SK-N-SH (cell line): ENCODE measurements around the gene GSC2. TPM values are rescaled to one million over a fixed set of nuclear protein-coding genes. Genes with fewer than 3 reads are reported as not detected.

Experiments used
- CTCF ChIA-PET: fragments of 300-600, 350-600 bp; formaldehyde crosslinking; extraction: SDS; loops from one replicate; lab custom pipeline; 2021; lab: Yijun Ruan, JAX
- POLR2A ChIA-PET: fragments of 350-600 bp; sonication (Branson Sonifier 250); formaldehyde crosslinking; extraction: SDS; loops from one replicate; lab custom pipeline; 2020; ENCODE audit warnings: antibody characterized with exemption, inconsistent platforms; lab: Yijun Ruan, JAX
- DNase-seq: peaks from one replicate; pipeline ENCODE4 v3.0.0; 2012
- H2AFZ ChIP-seq: fragments of 200-600 bp; sonication (generic); 2 replicates; pipeline ENCODE4 v1.8.1; 2016; ENCODE audit warnings: antibody characterized with exemption, mild to moderate bottlenecking, low read depth
- H3F3A ChIP-seq: fragments of 200-600 bp; sonication (generic); replicated peaks from 2 replicates; pipeline ENCODE3; 2016; ENCODE audit warnings: antibody characterized with exemption, mild to moderate bottlenecking; ENCODE audit not compliant: insufficient read depth
- H3K27ac ChIP-seq, 2 experiments: fragments of 200-500 bp in 1 of 2; fragments of 200-600 bp in 1 of 2; sonication (Bioruptor generic) in 1 of 2; sonication (generic), shearing (Covaris generic) in 1 of 2; 2 replicates each; pipeline versions ENCODE4 v1.5.1 to v1.6.1; 2014 to 2016; ENCODE audit warnings: low read depth in 2 of 2, inconsistent platforms in 1 of 2, low read length in 1 of 2, mild to moderate bottlenecking in 1 of 2, mixed read lengths in 1 of 2
- H3K27me3 ChIP-seq: fragments of 200-600 bp; sonication (generic), shearing (Covaris generic); 2 replicates; pipeline ENCODE4 v1.6.1; 2016; ENCODE audit warnings: mixed run types; ENCODE audit not compliant: insufficient read depth
- H3K36me3 ChIP-seq, 2 experiments: fragments of 200-500 bp in 1 of 2; fragments of 200-600 bp in 1 of 2; sonication (Bioruptor generic) in 1 of 2; sonication (generic) in 1 of 2; replicated peaks in 1 of 2; 2 replicates each; pipeline versions ENCODE3 to v1.5.1; 2014 to 2016; ENCODE audit warnings: low read length in 1 of 2, mild to moderate bottlenecking in 1 of 2; ENCODE audit not compliant: insufficient read depth in 2 of 2, control insufficient read depth in 1 of 2
- H3K4me1 ChIP-seq, 2 experiments: fragments of 200-500 bp in 1 of 2; fragments of 200-600 bp in 1 of 2; sonication (Bioruptor generic) in 1 of 2; sonication (generic), shearing (Covaris generic) in 1 of 2; 2 replicates each; pipeline versions ENCODE4 v1.5.1 to v1.6.1; 2014 to 2016; ENCODE audit warnings: low read depth in 1 of 2, low read length in 1 of 2, mixed run types in 1 of 2; ENCODE audit not compliant: insufficient read depth in 2 of 2, control insufficient read depth in 1 of 2
- H3K4me2 ChIP-seq: fragments of 200-600 bp; sonication (generic), shearing (Covaris generic); 2 replicates; pipeline ENCODE4 v1.6.1; 2017; ENCODE audit warnings: mixed run types
- H3K4me3 ChIP-seq, 2 experiments: fragments of 200-500 bp in 1 of 2; fragments of 200-600 bp in 1 of 2; sonication (Bioruptor generic) in 1 of 2; sonication (generic), shearing (Covaris generic) in 1 of 2; 2 replicates each; pipeline versions ENCODE4 v1.5.1 to v1.8.1; 2014 to 2016; ENCODE audit warnings: low read depth in 2 of 2, inconsistent platforms in 1 of 2, low read length in 1 of 2, mild to moderate bottlenecking in 1 of 2, mixed read lengths in 1 of 2, moderate library complexity in 1 of 2
- H3K79me2 ChIP-seq: fragments of 200-600 bp; sonication (generic); 2 replicates; pipeline ENCODE4 v1.8.1; 2017; ENCODE audit warnings: mild to moderate bottlenecking; ENCODE audit not compliant: insufficient read depth
- H3K9ac ChIP-seq: fragments of 200-600 bp; sonication (generic); 2 replicates; pipeline ENCODE4 v1.6.1; 2017; ENCODE audit warnings: mixed run types
- H3K9me2 ChIP-seq: fragments of 200-600 bp; sonication (generic); 2 replicates; pipeline ENCODE4 v1.6.1; 2017; ENCODE audit warnings: mixed run types
- H3K9me3 ChIP-seq: fragments of 200-600 bp; sonication (generic); 2 replicates; pipeline ENCODE4 v1.6.1; 2017; ENCODE audit warnings: mixed run types, mild to moderate bottlenecking, moderate library complexity
- H4K20me1 ChIP-seq: fragments of 200-600 bp; sonication (generic); 2 replicates; pipeline ENCODE4 v1.6.1; 2017; ENCODE audit warnings: mild to moderate bottlenecking, mixed run types; ENCODE audit not compliant: insufficient read depth
- ELF1 ChIP-seq: IDR thresholded peaks from 2 replicates; pipeline ENCODE4 v1.4.0; 2012
- EP300 ChIP-seq, 2 experiments: IDR thresholded peaks; 2 replicates each; pipeline versions ENCODE4 v1.4.0 to v1.6.1; 2012; ENCODE audit warnings: borderline replicate concordance in 1 of 2, low read depth in 1 of 2, low read length in 1 of 2
- FOSL2 ChIP-seq: IDR thresholded peaks from 2 replicates; pipeline ENCODE4 v1.4.0; 2012; ENCODE audit warnings: low read depth, mild to moderate bottlenecking, moderate library complexity, borderline replicate concordance
- FOXJ3 ChIP-seq: sonication (generic); formaldehyde crosslinking; IDR thresholded peaks from 2 replicates; pipeline ENCODE4 v1.5.1; 2020; ENCODE audit warnings: mild to moderate bottlenecking, missing genetic modification reagents
- JUND ChIP-seq: IDR thresholded peaks from 2 replicates; pipeline ENCODE4 v1.4.0; 2012
- NRF1 ChIP-seq: IDR thresholded peaks from 2 replicates; pipeline ENCODE4 v1.6.1; 2012; ENCODE audit warnings: low read depth, mild to moderate bottlenecking, low read length
- RAD21 ChIP-seq: IDR thresholded peaks from 2 replicates; pipeline ENCODE4 v1.6.1; 2012; ENCODE audit warnings: mild to moderate bottlenecking, low read length
- RFX5 ChIP-seq: IDR thresholded peaks from 2 replicates; pipeline ENCODE4 v1.6.1; 2012; ENCODE audit warnings: mild to moderate bottlenecking, improper control_type of control experiment, low read length
- RXRA ChIP-seq: IDR thresholded peaks from 2 replicates; pipeline ENCODE4 v1.4.0; 2012; ENCODE audit warnings: low read depth, mild to moderate bottlenecking, borderline replicate concordance
- SMC3 ChIP-seq: IDR thresholded peaks from 2 replicates; pipeline ENCODE4 v1.6.1; 2012; ENCODE audit warnings: low read depth, low read length, improper control_type of control experiment
- TEAD4 ChIP-seq: IDR thresholded peaks from 2 replicates; pipeline ENCODE4 v1.4.0; 2012; ENCODE audit warnings: mild to moderate bottlenecking, borderline replicate concordance; ENCODE audit not compliant: insufficient read depth
- WGBS: methylation state at CpG from one replicate; pipeline ENCODE4 v1.1.6; 2017; ENCODE audit warnings: low lambda C conversion rate; 5-methylcytosine and 5-hydroxymethylcytosine counted together
- polyA plus RNA-seq, 3 experiments: library from polyadenylated mRNA; depleted of rRNA; stranded (reverse); fragments of >200 nt; gene quantifications; 2 replicates each; pipeline ENCODE4 v1.2.3, GENCODE V29; 2012
- TF ChIP-seq, protein P1 (sequence below): IDR thresholded peaks from 2 replicates; pipeline ENCODE4 v1.4.0; 2012; ENCODE audit warnings: low read depth
- TF ChIP-seq, protein P2 (sequence below): IDR thresholded peaks from 2 replicates; pipeline ENCODE4; 2012
- TF ChIP-seq, protein P3 (sequence below): fragments of 200-600 bp; sonication (generic); IDR thresholded peaks from 2 replicates; pipeline ENCODE4 v1.6.1; 2017; ENCODE audit warnings: antibody characterized with exemption, mild to moderate bottlenecking, moderate library complexity
- TF ChIP-seq, protein P4 (sequence below): IDR thresholded peaks from 2 replicates; pipeline ENCODE4 v1.4.0; 2012; ENCODE audit warnings: low read depth, borderline replicate concordance
- TF ChIP-seq, protein P5 (sequence below): fragments of 150-350 bp; IDR thresholded peaks from 2 replicates; pipeline ENCODE4 v1.6.1; 2016; ENCODE audit warnings: mild to moderate bottlenecking, low read depth, low read length

GSC2 gene
- polyA plus RNA-seq, 1 of the 3 experiments (the other 2 are of a cell fraction): not detected

DNA sequence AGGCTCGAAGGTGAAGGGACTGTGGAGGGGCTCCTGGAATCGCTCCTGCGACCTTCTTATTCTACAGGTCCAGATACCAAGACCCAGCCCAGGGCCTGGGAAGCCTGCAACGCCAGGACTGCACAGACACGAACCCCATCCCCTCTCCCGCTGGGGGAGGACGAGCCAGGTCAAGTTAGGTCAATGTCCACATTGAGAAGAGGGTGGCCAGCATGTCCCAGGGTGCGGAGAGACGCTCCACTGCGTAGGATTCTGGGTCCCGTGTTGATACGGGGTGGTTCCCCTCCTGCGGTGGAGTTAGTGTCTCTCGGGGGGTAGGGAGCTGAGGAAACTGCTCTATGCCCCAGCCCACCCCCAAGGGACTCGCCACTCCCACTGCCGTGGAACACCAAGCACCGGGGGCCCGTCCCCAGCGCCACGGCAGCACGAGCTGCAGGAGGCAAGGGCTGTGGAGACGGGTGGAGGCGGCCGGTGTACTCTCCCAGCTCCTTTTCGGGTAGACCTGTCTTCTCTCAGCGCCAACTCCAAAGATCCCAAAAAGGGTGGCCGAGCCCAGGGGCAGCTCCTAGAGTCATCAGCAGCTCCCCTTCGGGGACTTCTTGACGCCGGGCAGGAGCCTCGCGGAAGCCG is 1.6 kb downstream of the GSC2 start (continued):
- TF ChIP-seq, protein P1, sequence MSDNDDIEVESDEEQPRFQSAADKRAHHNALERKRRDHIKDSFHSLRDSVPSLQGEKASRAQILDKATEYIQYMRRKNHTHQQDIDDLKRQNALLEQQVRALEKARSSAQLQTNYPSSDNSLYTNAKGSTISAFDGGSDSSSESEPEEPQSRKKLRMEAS: no peak

DNA sequence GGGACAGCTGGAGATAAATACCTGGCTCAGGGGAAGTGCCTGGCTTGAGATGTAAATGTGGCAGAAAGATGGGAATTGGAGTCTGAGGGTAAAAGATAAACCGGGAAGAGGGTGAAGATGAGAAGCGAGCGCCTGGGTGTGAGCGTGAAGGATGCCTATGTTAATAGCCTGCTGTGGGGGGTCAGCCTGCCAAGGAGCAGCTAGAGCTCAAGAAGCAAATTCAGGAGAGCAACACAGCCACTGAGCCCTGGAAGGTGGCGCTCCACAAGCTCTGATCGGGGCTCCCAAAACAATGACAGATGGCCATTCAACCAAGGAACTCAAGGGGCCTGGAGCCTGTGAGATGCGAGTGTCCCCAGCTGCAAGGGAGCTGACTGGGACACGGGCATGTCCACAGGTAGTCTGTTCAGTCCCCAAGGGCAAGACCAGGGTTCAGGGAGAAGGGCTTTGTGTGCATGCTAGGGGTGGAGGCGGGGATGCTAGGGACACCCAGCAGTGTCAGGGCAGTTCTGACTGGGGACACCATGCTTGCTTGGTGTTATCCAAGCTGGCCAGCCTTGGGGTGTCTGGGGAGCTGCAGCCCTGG is 2.8 kb downstream of the GSC2 start:
- TF ChIP-seq TEAD4 (no peak), FOXJ3 (CRISPR knock-in tag) (no peak), ELF1 (no peak), SMC3 (no peak), JUND (no peak), RFX5 (no peak), RAD21 (no peak), EP300 (IDR thresholded peaks at IDR 0.05; ENCODE audit: borderline replicate concordance in 1 of 2, low read depth in 1 of 2, low read length in 1 of 2) (no peak), NRF1 (no peak), RXRA (no peak), FOSL2 (no peak)
- TF ChIP-seq, protein P2, sequence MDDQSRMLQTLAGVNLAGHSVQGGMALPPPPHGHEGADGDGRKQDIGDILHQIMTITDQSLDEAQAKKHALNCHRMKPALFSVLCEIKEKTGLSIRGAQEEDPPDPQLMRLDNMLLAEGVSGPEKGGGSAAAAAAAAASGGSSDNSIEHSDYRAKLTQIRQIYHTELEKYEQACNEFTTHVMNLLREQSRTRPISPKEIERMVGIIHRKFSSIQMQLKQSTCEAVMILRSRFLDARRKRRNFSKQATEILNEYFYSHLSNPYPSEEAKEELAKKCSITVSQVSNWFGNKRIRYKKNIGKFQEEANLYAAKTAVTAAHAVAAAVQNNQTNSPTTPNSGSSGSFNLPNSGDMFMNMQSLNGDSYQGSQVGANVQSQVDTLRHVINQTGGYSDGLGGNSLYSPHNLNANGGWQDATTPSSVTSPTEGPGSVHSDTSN: no peak
- TF ChIP-seq, protein P3, sequence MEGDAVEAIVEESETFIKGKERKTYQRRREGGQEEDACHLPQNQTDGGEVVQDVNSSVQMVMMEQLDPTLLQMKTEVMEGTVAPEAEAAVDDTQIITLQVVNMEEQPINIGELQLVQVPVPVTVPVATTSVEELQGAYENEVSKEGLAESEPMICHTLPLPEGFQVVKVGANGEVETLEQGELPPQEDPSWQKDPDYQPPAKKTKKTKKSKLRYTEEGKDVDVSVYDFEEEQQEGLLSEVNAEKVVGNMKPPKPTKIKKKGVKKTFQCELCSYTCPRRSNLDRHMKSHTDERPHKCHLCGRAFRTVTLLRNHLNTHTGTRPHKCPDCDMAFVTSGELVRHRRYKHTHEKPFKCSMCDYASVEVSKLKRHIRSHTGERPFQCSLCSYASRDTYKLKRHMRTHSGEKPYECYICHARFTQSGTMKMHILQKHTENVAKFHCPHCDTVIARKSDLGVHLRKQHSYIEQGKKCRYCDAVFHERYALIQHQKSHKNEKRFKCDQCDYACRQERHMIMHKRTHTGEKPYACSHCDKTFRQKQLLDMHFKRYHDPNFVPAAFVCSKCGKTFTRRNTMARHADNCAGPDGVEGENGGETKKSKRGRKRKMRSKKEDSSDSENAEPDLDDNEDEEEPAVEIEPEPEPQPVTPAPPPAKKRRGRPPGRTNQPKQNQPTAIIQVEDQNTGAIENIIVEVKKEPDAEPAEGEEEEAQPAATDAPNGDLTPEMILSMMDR: no peak
- TF ChIP-seq, protein P4, sequence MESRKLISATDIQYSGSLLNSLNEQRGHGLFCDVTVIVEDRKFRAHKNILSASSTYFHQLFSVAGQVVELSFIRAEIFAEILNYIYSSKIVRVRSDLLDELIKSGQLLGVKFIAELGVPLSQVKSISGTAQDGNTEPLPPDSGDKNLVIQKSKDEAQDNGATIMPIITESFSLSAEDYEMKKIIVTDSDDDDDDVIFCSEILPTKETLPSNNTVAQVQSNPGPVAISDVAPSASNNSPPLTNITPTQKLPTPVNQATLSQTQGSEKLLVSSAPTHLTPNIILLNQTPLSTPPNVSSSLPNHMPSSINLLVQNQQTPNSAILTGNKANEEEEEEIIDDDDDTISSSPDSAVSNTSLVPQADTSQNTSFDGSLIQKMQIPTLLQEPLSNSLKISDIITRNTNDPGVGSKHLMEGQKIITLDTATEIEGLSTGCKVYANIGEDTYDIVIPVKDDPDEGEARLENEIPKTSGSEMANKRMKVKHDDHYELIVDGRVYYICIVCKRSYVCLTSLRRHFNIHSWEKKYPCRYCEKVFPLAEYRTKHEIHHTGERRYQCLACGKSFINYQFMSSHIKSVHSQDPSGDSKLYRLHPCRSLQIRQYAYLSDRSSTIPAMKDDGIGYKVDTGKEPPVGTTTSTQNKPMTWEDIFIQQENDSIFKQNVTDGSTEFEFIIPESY: no peak
- TF ChIP-seq, protein P5, sequence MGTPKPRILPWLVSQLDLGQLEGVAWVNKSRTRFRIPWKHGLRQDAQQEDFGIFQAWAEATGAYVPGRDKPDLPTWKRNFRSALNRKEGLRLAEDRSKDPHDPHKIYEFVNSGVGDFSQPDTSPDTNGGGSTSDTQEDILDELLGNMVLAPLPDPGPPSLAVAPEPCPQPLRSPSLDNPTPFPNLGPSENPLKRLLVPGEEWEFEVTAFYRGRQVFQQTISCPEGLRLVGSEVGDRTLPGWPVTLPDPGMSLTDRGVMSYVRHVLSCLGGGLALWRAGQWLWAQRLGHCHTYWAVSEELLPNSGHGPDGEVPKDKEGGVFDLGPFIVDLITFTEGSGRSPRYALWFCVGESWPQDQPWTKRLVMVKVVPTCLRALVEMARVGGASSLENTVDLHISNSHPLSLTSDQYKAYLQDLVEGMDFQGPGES: no peak
- TF ChIP-seq, protein P1: no peak
- Histone ChIP-seq H3K4me1 (peaks cover 4 to 8% of the 10 kb centered on the region in 2 experiments; a peak in 3 of 4 replicates), H3K79me2 (peaks cover 21% of the 10 kb centered on the region), H2AFZ (no peak overlapping the region), H3F3A (no peaks in the 10 kb centered on the region), H3K36me3 (peaks cover 0 to 2% of the 10 kb centered on the region in 2 experiments), H3K9ac (no peak overlapping the region), H3K27me3 (peaks cover 49% of the 10 kb centered on the region), H3K4me3 (no peak overlapping the region), H3K4me2 (no peak overlapping the region), H3K9me2 (no peaks in the 10 kb centered on the region), H4K20me1 (no peaks in the 10 kb centered on the region), H3K9me3 (no peaks in the 10 kb centered on the region), H3K27ac (no peak overlapping the region)
- 28% methylated on average over 9 of the region's 9 CpGs for WGBS
- CTCF ChIA-PET: interaction anchor here (0.7 to 3.8 kb wide), 4 partner anchors 9 to 483 kb away, joined by 3 to 26 read pairs (median 4); no protein-coding TSS in a partner anchor
- DNase-seq: no peak
- POLR2A ChIA-PET: no interaction called here
